HG02884 (cell line): ENCODE results near the gene RNF112.

Source experiments
- ATAC-seq: cut with Tn5 transposase; IDR thresholded peaks from one replicate; pipeline ENCODE4 v1.9.1; 2021; ENCODE audit warnings: mild to moderate bottlenecking, moderate library complexity; ENCODE audit not compliant: unreplicated experiment

The RNF112 gene

GRCh38 chr17:19374136-19374535 is 36.9 kb upstream of the RNF112 start:
- ATAC-seq, result no peak

GRCh38 chr17:19375732-19376131 is 35.3 kb upstream of the RNF112 start:
- ATAC-seq, result no peak

- no peak for ATAC-seq
These were observed 34.2 kb upstream of the RNF112 start for GRCh38 chr17:19376811-19377210.

- ATAC-seq, result peak; percentile 92
These were observed 33.2 kb upstream of the RNF112 start for GRCh38 chr17:19377602-19378415.

GRCh38 chr17:19378416-19379360 is 32.3 kb upstream of the RNF112 start, which contains the start of gene MAPK7:
Gene MAPK7 (plus strand): TSS chr17:19378498. CDS start chr17:19378901, 403 bp downstream.
- ATAC-seq, result no peak

- ATAC-seq, result no peak
These were observed 31.5 kb upstream of the RNF112 start for GRCh38 chr17:19379361-19380065.

- no peak for ATAC-seq
These were observed 30.3 kb upstream of the RNF112 start for GRCh38 chr17:19380481-19381301.

GRCh38 chr17:19381361-19381740 is 29.7 kb upstream of the RNF112 start:
- no peak for ATAC-seq

- ATAC-seq, result no peak
These were observed 29.1 kb upstream of the RNF112 start for GRCh38 chr17:19381741-19382444.

- ATAC-seq, result no peak
These were observed 28.2 kb upstream of the RNF112 start for GRCh38 chr17:19382531-19383444.

- ATAC-seq, result no peak
These were observed 27.2 kb upstream of the RNF112 start for GRCh38 chr17:19383681-19384470.

- ATAC-seq, result no peak
These were observed 26.2 kb upstream of the RNF112 start for GRCh38 chr17:19384723-19385391.

- ATAC-seq, result no peak
These were observed 25.5 kb upstream of the RNF112 start for GRCh38 chr17:19385521-19385983.

GRCh38 chr17:19386051-19386929 is 24.7 kb upstream of the RNF112 start:
- ATAC-seq, result no peak

GRCh38 chr17:19386974-19387920 is 23.8 kb upstream of the RNF112 start, which contains the start of gene MFAP4:
Gene MFAP4 (minus strand): TSS chr17:19387190. CDS start chr17:19387155, 35 bp downstream.
- ATAC-seq, result no peak
